Neural cell (in vitro differentiated cells): ENCODE measurements around the gene HSDL2. TPM values are rescaled to one million over a fixed set of nuclear protein-coding genes. Genes with fewer than 3 reads are reported as not detected.
A peak's percentile ranks its signal among the peaks of the same experiment; 100 is the strongest.

Source experiments
- H2AFZ ChIP-seq: fragments of 200-600, 300-800 bp; sonication (generic), shearing (Covaris generic); 2 replicates; pipeline ENCODE4 v1.6.0; 2014; ENCODE audit warnings: low read depth, mild to moderate bottlenecking, antibody characterized with exemption, low read length, moderate library complexity
- H3F3A ChIP-seq: fragments of 200-600 bp; shearing (Covaris generic); 2 replicates; pipeline ENCODE4 v1.6.1; 2016; ENCODE audit warnings: mild to moderate bottlenecking, moderate library complexity, mixed read lengths, antibody characterized with exemption, low read length; ENCODE audit not compliant: insufficient read depth, poor library complexity, severe bottlenecking
- H3K27ac ChIP-seq: fragments of 200-600, 300-800 bp; sonication (generic), shearing (Covaris generic); 2 replicates; pipeline ENCODE4 v1.5.1; 2014; ENCODE audit warnings: mild to moderate bottlenecking, low read length, moderate library complexity
- H3K27me3 ChIP-seq: fragments of 300-800, 200-600 bp; sonication (generic), shearing (Covaris generic); 2 replicates; pipeline ENCODE4 v1.6.0; 2014; ENCODE audit warnings: mild to moderate bottlenecking, low read depth, low read length, moderate library complexity; ENCODE audit not compliant: insufficient read depth
- H3K36me3 ChIP-seq: fragments of 300-800, 200-600 bp; sonication (generic), shearing (Covaris generic); 2 replicates; pipeline ENCODE4 v1.5.1; 2014; ENCODE audit warnings: mild to moderate bottlenecking, antibody characterized with exemption, low read length, moderate library complexity; ENCODE audit not compliant: insufficient read depth
- H3K4me2 ChIP-seq: fragments of 300-800, 200-600 bp; sonication (generic), shearing (Covaris generic); 2 replicates; pipeline ENCODE4 v1.6.0; 2014; ENCODE audit warnings: mild to moderate bottlenecking, low read length
- H3K4me3 ChIP-seq: fragments of 300-800, 200-600 bp; sonication (generic), shearing (Covaris generic); 2 replicates; pipeline ENCODE4 v1.5.1; 2014; ENCODE audit warnings: mild to moderate bottlenecking, low read length, moderate library complexity
- H3K79me2 ChIP-seq: fragments of 200-600 bp; shearing (Covaris generic); replicated peaks from 2 replicates; pipeline ENCODE4 v1.6.0; 2014; ENCODE audit warnings: mild to moderate bottlenecking, low read length, moderate library complexity; ENCODE audit not compliant: insufficient read depth
- H3K9ac ChIP-seq: fragments of 300-800, 200-600 bp; sonication (generic), shearing (Covaris generic); 2 replicates; pipeline ENCODE4 v1.6.1; 2016; ENCODE audit warnings: mild to moderate bottlenecking, low read length, mixed read lengths
- H3K9me2 ChIP-seq: fragments of 200-600 bp; shearing (Covaris generic); 2 replicates; pipeline ENCODE4 v1.6.1; 2016; ENCODE audit warnings: mild to moderate bottlenecking, low read length, mixed read lengths; ENCODE audit not compliant: insufficient read depth
- H3K9me3 ChIP-seq: fragments of 200-600, 300-800 bp; sonication (generic), shearing (Covaris generic); 2 replicates; pipeline ENCODE4 v1.6.1; 2016; ENCODE audit warnings: mild to moderate bottlenecking, mixed run types, low read length, moderate library complexity, mixed read lengths
- H4K20me1 ChIP-seq: fragments of 200-600 bp; shearing (Covaris generic); 2 replicates; pipeline ENCODE4 v1.6.1; 2016; ENCODE audit warnings: mild to moderate bottlenecking, mixed run types; ENCODE audit not compliant: insufficient read depth
- CTCF ChIP-seq: fragments of 450-650 bp; IDR thresholded peaks from 2 replicates; pipeline ENCODE4 v1.5.1; 2014; ENCODE audit warnings: antibody characterized with exemption, mild to moderate bottlenecking, moderate library complexity; ENCODE audit not compliant: poor library complexity, severe bottlenecking
- EP300 ChIP-seq: fragments of 450-650 bp; conservative IDR thresholded peaks from 2 replicates; pipeline ENCODE4 v1.6.1; 2014; ENCODE audit warnings: antibody characterized with exemption, mild to moderate bottlenecking, moderate library complexity; ENCODE audit not compliant: poor library complexity, severe bottlenecking
- EZH2 ChIP-seq: fragments of 200-600, 300-800 bp; shearing (Covaris generic), sonication (generic); IDR thresholded peaks from 2 replicates; pipeline ENCODE4 v1.6.1; 2014; ENCODE audit warnings: antibody characterized with exemption, low read length, borderline replicate concordance, mild to moderate bottlenecking; ENCODE audit not compliant: insufficient read depth, poor library complexity, severe bottlenecking
- MXI1 ChIP-seq: fragments of 450-650 bp; conservative IDR thresholded peaks from 2 replicates; pipeline ENCODE4 v1.6.1; 2014; ENCODE audit warnings: antibody characterized with exemption, mild to moderate bottlenecking; ENCODE audit not compliant: poor library complexity, severe bottlenecking
- POLR2AphosphoS5 ChIP-seq: IDR thresholded peaks from 2 replicates; pipeline ENCODE4 v1.6.1; 2012
- RAD21 ChIP-seq: fragments of 450-650 bp; conservative IDR thresholded peaks from 2 replicates; pipeline ENCODE4 v1.6.1; 2014; ENCODE audit warnings: antibody characterized with exemption, mild to moderate bottlenecking, moderate library complexity
- REST ChIP-seq: IDR thresholded peaks from 2 replicates; pipeline ENCODE4 v1.6.1; 2012; ENCODE audit warnings: borderline replicate concordance
- SMC3 ChIP-seq: fragments of 450-650 bp; conservative IDR thresholded peaks from 2 replicates; pipeline ENCODE4 v1.6.1; 2014; ENCODE audit warnings: antibody characterized with exemption, mild to moderate bottlenecking, moderate library complexity; ENCODE audit not compliant: poor library complexity
- TAF1 ChIP-seq: IDR thresholded peaks from 2 replicates; pipeline ENCODE4 v1.6.1; 2012; ENCODE audit warnings: low read depth
- polyA plus RNA-seq: library from polyadenylated mRNA; depleted of rRNA; stranded (reverse); fragments of >200 nt; gene quantifications from 2 replicates; pipeline ENCODE4 v1.2.3, GENCODE V29; 2014

HSDL2 gene
- polyA plus RNA-seq, 1 donor from 2014 or later = 9.0 TPM

GRCh38 chr9:112484607-112485006 is 104.7 kb downstream of the HSDL2 start:
- Histone ChIP-seq H2AFZ (no peak overlapping the region), H3K36me3 (no peaks in the 10 kb centered on the region), H3K27me3 (no peaks in the 10 kb centered on the region), H3F3A (no peaks in the 10 kb centered on the region), H3K79me2 (peaks cover 33% of the 10 kb centered on the region), H3K4me2 (no peak overlapping the region), H3K9me2 (no peaks in the 10 kb centered on the region), H4K20me1 (no peaks in the 10 kb centered on the region), H3K9ac (no peak overlapping the region), H3K27ac (no peak overlapping the region), H3K9me3 (no peaks in the 10 kb centered on the region), H3K4me3 (no peak overlapping the region)
- TF ChIP-seq RAD21 (no peak), MXI1 (no peak), REST (no peak), EP300 (no peak), SMC3 (no peak), EZH2 (no peak), POLR2AphosphoS5 (no peak), TAF1 (no peak), CTCF (no peak)

- peak overlapping the region; percentile 98 for H3K4me3 ChIP-seq
- no peaks in the 10 kb centered on the region for H4K20me1 ChIP-seq
- H3K9me3 ChIP-seq = no peaks in the 10 kb centered on the region
- peak overlapping the region; percentile 86 for H3K9ac ChIP-seq
- H3K79me2 ChIP-seq = peaks cover 42% of the 10 kb centered on the region
- TF ChIP-seq TAF1 (no peak), POLR2AphosphoS5 (no peak), CTCF (no peak), REST (no peak), EP300 (no peak), EZH2 (no peak), MXI1 (no peak), RAD21 (no peak), SMC3 (no peak)
- no peaks in the 10 kb centered on the region for H3K9me2 ChIP-seq
- no peaks in the 10 kb centered on the region for H3K27me3 ChIP-seq
- H3K36me3 ChIP-seq = no peaks in the 10 kb centered on the region
- H3K27ac ChIP-seq = peak overlapping the region; percentile 77
- H3K4me2 ChIP-seq = peak overlapping the region; percentile 74
- no peak overlapping the region for H2AFZ ChIP-seq
- no peaks in the 10 kb centered on the region for H3F3A ChIP-seq
These were observed 105.7 kb downstream of the HSDL2 start for GRCh38 chr9:112485574-112485973.
